ENCODE measurements around the gene CDIPT.

DNA sequence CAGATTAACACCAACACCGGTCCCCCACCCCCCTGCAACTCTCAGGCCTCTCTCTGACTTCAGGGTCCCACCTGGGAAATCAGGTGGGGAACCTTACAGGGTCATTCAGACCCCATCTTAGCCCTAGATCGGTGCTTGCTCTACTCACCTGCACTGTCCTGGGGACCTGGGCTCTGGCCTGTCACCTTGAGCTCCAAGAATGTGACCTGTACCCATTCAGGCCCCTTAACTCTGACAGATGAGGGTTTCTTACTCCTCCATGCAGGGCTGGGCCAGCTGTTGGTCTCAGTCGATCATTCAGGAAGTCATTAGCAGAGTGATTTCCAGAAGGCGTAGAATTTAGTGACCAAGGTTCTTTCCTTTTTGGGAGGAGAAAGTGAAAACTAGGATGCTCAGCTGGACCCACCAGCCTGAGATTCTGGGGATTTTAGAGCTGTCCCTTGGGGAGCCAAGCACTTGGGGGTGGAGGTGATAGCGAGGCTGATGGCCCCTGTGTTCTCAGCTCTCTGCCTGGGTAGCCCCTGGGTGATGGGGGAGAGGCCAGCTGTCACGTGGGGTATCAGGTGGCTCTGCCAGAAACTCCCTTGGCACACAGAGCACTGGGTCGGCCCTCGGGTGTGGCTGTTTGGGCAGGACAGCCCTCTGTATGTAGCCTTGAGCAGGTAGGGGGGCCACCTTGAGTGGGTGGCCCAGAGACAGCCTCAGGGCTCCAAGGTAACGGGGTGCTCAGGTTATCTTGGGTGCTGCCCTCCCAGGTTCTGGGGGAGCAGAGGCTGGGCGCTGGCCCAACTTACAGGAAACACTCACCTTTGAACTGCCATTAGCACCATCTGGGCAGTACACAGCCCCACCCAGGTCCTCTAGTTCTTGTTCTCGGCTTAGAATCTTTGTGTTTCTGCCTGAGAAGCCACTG lies 42.0 kb downstream of the CDIPT start:
- TF ChIP-seq, protein P1, sequence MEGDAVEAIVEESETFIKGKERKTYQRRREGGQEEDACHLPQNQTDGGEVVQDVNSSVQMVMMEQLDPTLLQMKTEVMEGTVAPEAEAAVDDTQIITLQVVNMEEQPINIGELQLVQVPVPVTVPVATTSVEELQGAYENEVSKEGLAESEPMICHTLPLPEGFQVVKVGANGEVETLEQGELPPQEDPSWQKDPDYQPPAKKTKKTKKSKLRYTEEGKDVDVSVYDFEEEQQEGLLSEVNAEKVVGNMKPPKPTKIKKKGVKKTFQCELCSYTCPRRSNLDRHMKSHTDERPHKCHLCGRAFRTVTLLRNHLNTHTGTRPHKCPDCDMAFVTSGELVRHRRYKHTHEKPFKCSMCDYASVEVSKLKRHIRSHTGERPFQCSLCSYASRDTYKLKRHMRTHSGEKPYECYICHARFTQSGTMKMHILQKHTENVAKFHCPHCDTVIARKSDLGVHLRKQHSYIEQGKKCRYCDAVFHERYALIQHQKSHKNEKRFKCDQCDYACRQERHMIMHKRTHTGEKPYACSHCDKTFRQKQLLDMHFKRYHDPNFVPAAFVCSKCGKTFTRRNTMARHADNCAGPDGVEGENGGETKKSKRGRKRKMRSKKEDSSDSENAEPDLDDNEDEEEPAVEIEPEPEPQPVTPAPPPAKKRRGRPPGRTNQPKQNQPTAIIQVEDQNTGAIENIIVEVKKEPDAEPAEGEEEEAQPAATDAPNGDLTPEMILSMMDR (IDR thresholded peaks at IDR 0.05 in 4 of 5, conservative IDR thresholded peaks at IDR 0.05 in 1 of 5) = no peak
- peak in 1 of 2 donors; percentile 13 for TF ChIP-seq POLR2A (IDR thresholded peaks at IDR 0.05)

Measured in gastrocnemius medialis (tissue), 4 donors.